ENCODE data around the gene NAA20.
"Not testable (repeated sequence)": the region's sequence is repeated elsewhere in the genome, so short reads cannot be mapped to it uniquely, and the experiment has no call there.

Gene NAA20

GRCh38 chr20:19991854-19992253, 25.3 kb upstream of the NAA20 start:
- no peak for DNase-seq (ENCODE audit: low spot score)

- DNase-seq (ENCODE audit: low spot score), result no peak
These were observed 23.9 kb upstream of the NAA20 start for GRCh38 chr20:19992996-19993908.

GRCh38 chr20:19993958-19994669, 23.0 kb upstream of the NAA20 start:
- DNase-seq (ENCODE audit: low spot score), result no peak

GRCh38 chr20:19995220-19995863, 21.8 kb upstream of the NAA20 start:
- no peak for DNase-seq (ENCODE audit: low spot score)

- no peak for DNase-seq (ENCODE audit: low spot score)
These were observed 20.9 kb upstream of the NAA20 start for GRCh38 chr20:19996222-19996621.

- DNase-seq (ENCODE audit: low spot score), result no peak
These were observed 20.2 kb upstream of the NAA20 start for GRCh38 chr20:19996917-19997316.

GRCh38 chr20:19998990-19999705, 18.0 kb upstream of the NAA20 start:
- no peak for DNase-seq (ENCODE audit: low spot score)

- DNase-seq (ENCODE audit: low spot score), result no peak
These were observed 16.8 kb upstream of the NAA20 start for GRCh38 chr20:20000211-20000968.

- no peak for DNase-seq (ENCODE audit: low spot score)
These were observed 14.8 kb upstream of the NAA20 start for GRCh38 chr20:20002101-20002998.

GRCh38 chr20:20003031-20003954, 13.9 kb upstream of the NAA20 start:
- peak; percentile 81 for DNase-seq (ENCODE audit: low spot score)

GRCh38 chr20:20003955-20004322, 13.2 kb upstream of the NAA20 start:
- DNase-seq (ENCODE audit: low spot score), result not testable (repeated sequence)

GRCh38 chr20:20005342-20005741, 11.8 kb upstream of the NAA20 start:
- DNase-seq (ENCODE audit: low spot score), result no peak

GRCh38 chr20:20009784-20010253, 7.3 kb upstream of the NAA20 start:
- DNase-seq (ENCODE audit: low spot score), result peak; percentile 69

GRCh38 chr20:20010639-20011500, 6.3 kb upstream of the NAA20 start:
- DNase-seq (ENCODE audit: low spot score), result no peak

GRCh38 chr20:20012541-20012940, 4.6 kb upstream of the NAA20 start:
- peak; percentile 79 for DNase-seq (ENCODE audit: low spot score)

- no peak for DNase-seq (ENCODE audit: low spot score)
These were observed 2.5 kb upstream of the NAA20 start for GRCh38 chr20:20014659-20015058.

- no peak for DNase-seq (ENCODE audit: low spot score)
These were observed 653 bp downstream of the NAA20 start for GRCh38 chr20:20017844-20018185.

GRCh38 chr20:20018366-20018765, 1.2 kb downstream of the NAA20 start:
- no peak for DNase-seq (ENCODE audit: low spot score)

All from putamen (tissue), 1 donor.